ENCODE results near the gene NXNL2.

The NXNL2 gene

GRCh38 chr9:88574953-88575352 is 40.0 kb downstream of the NXNL2 start:
- no peak overlapping the region for H3K4me3 ChIP-seq (ENCODE audit: low read length)
- no peak overlapping the region for H2AFZ ChIP-seq (ENCODE audit: low read depth, low read length)
- H3K36me3 ChIP-seq (ENCODE audit: insufficient read depth, low read length) = no peaks in the 10 kb centered on the region
- peaks cover 7% of the 10 kb centered on the region for H3K4me1 ChIP-seq (ENCODE audit: insufficient read depth, low read length)
- no peaks in the 10 kb centered on the region for H3K27me3 ChIP-seq (ENCODE audit: insufficient read depth, low read length)
- H3K9me3 ChIP-seq (ENCODE audit: low read length) = no peaks in the 10 kb centered on the region

- no peaks in the 10 kb centered on the region for H3K27me3 ChIP-seq (ENCODE audit: insufficient read depth, low read length)
- H3K36me3 ChIP-seq (ENCODE audit: insufficient read depth, low read length) = no peaks in the 10 kb centered on the region
- peaks cover 7% of the 10 kb centered on the region for H3K4me1 ChIP-seq (ENCODE audit: insufficient read depth, low read length)
- no peak overlapping the region for H3K4me3 ChIP-seq (ENCODE audit: low read length)
- no peaks in the 10 kb centered on the region for H3K9me3 ChIP-seq (ENCODE audit: low read length)
- no peak overlapping the region for H2AFZ ChIP-seq (ENCODE audit: low read depth, low read length)
Measured at GRCh38 chr9:88577256-88578120, 42.5 kb downstream of the NXNL2 start.

GRCh38 chr9:88578121-88579049 is 43.4 kb downstream of the NXNL2 start:
- Histone ChIP-seq H2AFZ (ENCODE audit: low read depth, low read length) (no peak overlapping the region), H3K4me3 (ENCODE audit: low read length) (no peak overlapping the region), H3K9me3 (ENCODE audit: low read length) (no peaks in the 10 kb centered on the region), H3K27me3 (ENCODE audit: insufficient read depth, low read length) (no peaks in the 10 kb centered on the region), H3K36me3 (ENCODE audit: insufficient read depth, low read length) (no peaks in the 10 kb centered on the region), H3K4me1 (ENCODE audit: insufficient read depth, low read length) (peaks cover 7% of the 10 kb centered on the region)

- Histone ChIP-seq H3K9me3 (ENCODE audit: low read length) (no peaks in the 10 kb centered on the region), H3K4me1 (ENCODE audit: insufficient read depth, low read length) (peaks cover 7% of the 10 kb centered on the region), H3K4me3 (ENCODE audit: low read length) (no peak overlapping the region), H2AFZ (ENCODE audit: low read depth, low read length) (no peak overlapping the region), H3K36me3 (ENCODE audit: insufficient read depth, low read length) (no peaks in the 10 kb centered on the region), H3K27me3 (ENCODE audit: insufficient read depth, low read length) (no peaks in the 10 kb centered on the region)
Measured at GRCh38 chr9:88579050-88579715, 44.2 kb downstream of the NXNL2 start.

GRCh38 chr9:88580961-88581360 is 46.0 kb downstream of the NXNL2 start:
- H3K4me1 ChIP-seq (ENCODE audit: insufficient read depth, low read length) = no peaks in the 10 kb centered on the region
- H2AFZ ChIP-seq (ENCODE audit: low read depth, low read length) = no peak overlapping the region
- H3K4me3 ChIP-seq (ENCODE audit: low read length) = no peak overlapping the region
- H3K36me3 ChIP-seq (ENCODE audit: insufficient read depth, low read length) = no peaks in the 10 kb centered on the region
- no peaks in the 10 kb centered on the region for H3K9me3 ChIP-seq (ENCODE audit: low read length)
- no peaks in the 10 kb centered on the region for H3K27me3 ChIP-seq (ENCODE audit: insufficient read depth, low read length)

- H3K36me3 ChIP-seq (ENCODE audit: insufficient read depth, low read length) = no peaks in the 10 kb centered on the region
- H3K9me3 ChIP-seq (ENCODE audit: low read length) = no peaks in the 10 kb centered on the region
- H3K4me3 ChIP-seq (ENCODE audit: low read length) = no peak overlapping the region
- H2AFZ ChIP-seq (ENCODE audit: low read depth, low read length) = no peak overlapping the region
- H3K4me1 ChIP-seq (ENCODE audit: insufficient read depth, low read length) = no peaks in the 10 kb centered on the region
- H3K27me3 ChIP-seq (ENCODE audit: insufficient read depth, low read length) = no peaks in the 10 kb centered on the region
Measured at GRCh38 chr9:88583901-88584596, 49.1 kb downstream of the NXNL2 start.

GRCh38 chr9:88585426-88585825 is 50.4 kb downstream of the NXNL2 start:
- H3K9me3 ChIP-seq (ENCODE audit: low read length) = no peaks in the 10 kb centered on the region
- H3K4me3 ChIP-seq (ENCODE audit: low read length) = no peak overlapping the region
- H3K27me3 ChIP-seq (ENCODE audit: insufficient read depth, low read length) = no peaks in the 10 kb centered on the region
- no peaks in the 10 kb centered on the region for H3K36me3 ChIP-seq (ENCODE audit: insufficient read depth, low read length)
- H2AFZ ChIP-seq (ENCODE audit: low read depth, low read length) = no peak overlapping the region
- H3K4me1 ChIP-seq (ENCODE audit: insufficient read depth, low read length) = no peaks in the 10 kb centered on the region

- H2AFZ ChIP-seq (ENCODE audit: low read depth, low read length) = no peak overlapping the region
- no peaks in the 10 kb centered on the region for H3K27me3 ChIP-seq (ENCODE audit: insufficient read depth, low read length)
- H3K36me3 ChIP-seq (ENCODE audit: insufficient read depth, low read length) = no peaks in the 10 kb centered on the region
- H3K9me3 ChIP-seq (ENCODE audit: low read length) = no peaks in the 10 kb centered on the region
- H3K4me3 ChIP-seq (ENCODE audit: low read length) = no peak overlapping the region
- H3K4me1 ChIP-seq (ENCODE audit: insufficient read depth, low read length) = no peaks in the 10 kb centered on the region
Measured at GRCh38 chr9:88586452-88586851, 51.5 kb downstream of the NXNL2 start.

- Histone ChIP-seq H3K27me3 (ENCODE audit: insufficient read depth, low read length) (no peaks in the 10 kb centered on the region), H2AFZ (ENCODE audit: low read depth, low read length) (no peak overlapping the region), H3K36me3 (ENCODE audit: insufficient read depth, low read length) (no peaks in the 10 kb centered on the region), H3K9me3 (ENCODE audit: low read length) (no peaks in the 10 kb centered on the region), H3K4me3 (ENCODE audit: low read length) (no peak overlapping the region), H3K4me1 (ENCODE audit: insufficient read depth, low read length) (no peaks in the 10 kb centered on the region)
Measured at GRCh38 chr9:88587182-88587581, 52.2 kb downstream of the NXNL2 start.

GRCh38 chr9:88587885-88588649 is 53.1 kb downstream of the NXNL2 start:
- Histone ChIP-seq H2AFZ (ENCODE audit: low read depth, low read length) (no peak overlapping the region), H3K4me3 (ENCODE audit: low read length) (no peak overlapping the region), H3K27me3 (ENCODE audit: insufficient read depth, low read length) (no peaks in the 10 kb centered on the region), H3K4me1 (ENCODE audit: insufficient read depth, low read length) (no peaks in the 10 kb centered on the region), H3K9me3 (ENCODE audit: low read length) (no peaks in the 10 kb centered on the region), H3K36me3 (ENCODE audit: insufficient read depth, low read length) (no peaks in the 10 kb centered on the region)

GRCh38 chr9:88589656-88590055 is 54.7 kb downstream of the NXNL2 start:
- Histone ChIP-seq H3K9me3 (ENCODE audit: low read length) (no peaks in the 10 kb centered on the region), H2AFZ (ENCODE audit: low read depth, low read length) (no peak overlapping the region), H3K27me3 (ENCODE audit: insufficient read depth, low read length) (no peaks in the 10 kb centered on the region), H3K4me3 (ENCODE audit: low read length) (no peak overlapping the region), H3K4me1 (ENCODE audit: insufficient read depth, low read length) (no peaks in the 10 kb centered on the region), H3K36me3 (ENCODE audit: insufficient read depth, low read length) (no peaks in the 10 kb centered on the region)

- H3K4me1 ChIP-seq (ENCODE audit: insufficient read depth, low read length) = no peaks in the 10 kb centered on the region
- H3K9me3 ChIP-seq (ENCODE audit: low read length) = no peaks in the 10 kb centered on the region
- H2AFZ ChIP-seq (ENCODE audit: low read depth, low read length) = no peak overlapping the region
- H3K36me3 ChIP-seq (ENCODE audit: insufficient read depth, low read length) = no peaks in the 10 kb centered on the region
- H3K4me3 ChIP-seq (ENCODE audit: low read length) = no peak overlapping the region
- no peaks in the 10 kb centered on the region for H3K27me3 ChIP-seq (ENCODE audit: insufficient read depth, low read length)
Measured at GRCh38 chr9:88590558-88591146, 55.7 kb downstream of the NXNL2 start.

All from neuron (in vitro differentiated cells).